Tibial artery (tissue), 4 donors: ENCODE results near the gene PSMA2.

Source experiments
- DNase-seq, 2 donors: peaks; one replicate each; pipeline ENCODE4 v3.0.0-alpha.2; 2019
- H3K27ac ChIP-seq, 2 donors: fragments of 200-600 bp; sonication (generic) in 1 of 2; 1 replicate in 1 of 2; 2 replicates in 1 of 2; pipeline ENCODE4 v1.5.1; 2018 to 2019; ENCODE audit warnings: mild to moderate bottlenecking in 1 of 2
- H3K27me3 ChIP-seq, 2 donors: fragments of 200-600 bp; sonication (generic) in 1 of 2; one replicate each; pipeline versions ENCODE4 v1.5.1 to v1.6.0; 2016 to 2019
- H3K36me3 ChIP-seq, 3 donors: fragments of 200-600 bp; sonication (generic) in 2 of 3; one replicate each; pipeline ENCODE4 v1.5.1; 2016 to 2019; ENCODE audit warnings: mild to moderate bottlenecking in 2 of 3
- H3K4me1 ChIP-seq, 4 donors: fragments of 200-600 bp; sonication (generic) in 2 of 4; 1 replicate in 3 of 4; 2 replicates in 1 of 4; pipeline ENCODE4 v1.5.1; 2016 to 2019
- H3K4me3 ChIP-seq, 2 donors: fragments of 200-600 bp; sonication (generic) in 1 of 2; 1 replicate in 1 of 2; 2 replicates in 1 of 2; pipeline ENCODE4 v1.5.1; 2018 to 2019; ENCODE audit warnings: mild to moderate bottlenecking in 2 of 2
- H3K9me3 ChIP-seq, 3 donors: fragments of 200-600 bp; sonication (generic) in 1 of 3; one replicate each; pipeline ENCODE4 v1.5.1; 2016 to 2019
- intact Hi-C: fragments of 100-400 bp; cut with DNase I; formaldehyde crosslinking; loops from one replicate; pipeline ENCODE4 v1.15.0; 2023; ENCODE audit warnings: low total_unique reads
- TF ChIP-seq, protein P1 (sequence below), 2 experiments: fragments of 200-600 bp in 1 of 2; fragments of 450-650 bp in 1 of 2; IDR thresholded peaks; one replicate each; pipeline ENCODE4 v1.5.1; 2017 to 2019; ENCODE audit warnings: antibody characterized with exemption in 2 of 2, mild to moderate bottlenecking in 1 of 2, moderate library complexity in 1 of 2

The PSMA2 gene

DNA sequence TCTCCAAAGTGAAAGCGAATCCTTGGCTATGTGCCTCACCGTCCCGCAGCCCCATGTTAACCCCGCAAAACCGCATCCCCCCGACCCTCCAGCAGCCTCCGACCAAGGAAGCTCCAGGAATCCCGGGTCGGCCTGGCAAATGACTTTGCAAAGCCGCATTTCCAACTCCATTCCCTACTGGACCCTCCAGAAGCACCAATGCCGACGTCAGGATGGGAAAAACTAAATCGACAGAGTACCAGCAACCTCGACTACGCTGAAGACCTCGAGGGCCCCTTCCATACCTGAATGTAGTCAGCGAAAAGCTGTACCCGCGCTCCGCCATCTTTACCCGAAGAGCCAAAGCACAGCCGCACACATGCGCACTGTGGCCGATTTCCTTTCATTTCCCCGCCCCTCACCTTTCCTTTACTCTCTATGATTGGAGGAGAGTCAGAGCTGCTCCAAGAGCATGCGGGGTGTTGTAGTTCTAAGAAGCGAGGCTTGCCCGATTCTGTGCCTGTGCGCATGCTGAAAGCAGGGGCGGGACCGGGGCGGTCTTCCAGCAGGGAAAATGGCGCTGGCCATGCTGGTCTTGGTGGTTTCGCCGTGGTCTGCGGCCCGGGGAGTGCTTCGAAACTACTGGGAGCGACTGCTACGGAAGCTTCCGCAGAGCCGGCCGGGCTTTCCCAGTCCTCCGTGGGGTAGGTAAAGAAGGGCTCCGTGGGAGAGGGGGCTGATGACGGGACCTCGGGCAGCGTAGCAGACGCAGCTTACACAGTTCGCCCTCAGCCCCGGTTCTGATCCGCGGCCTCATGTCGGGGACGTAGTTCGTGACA lies at the start of gene PSMA2, which contains the start of gene MRPL32:
Gene PSMA2 (minus strand): TSS at position 341 of the 818 bp plus-strand sequence. CDS start 16 bp downstream, at position 325.
Gene MRPL32 (plus strand): TSS at position 543 of the 818 bp plus-strand sequence. CDS start 11 bp downstream, at position 554.
- DNase-seq, result peak; percentile 97
- H3K4me1 ChIP-seq, result peaks cover 5 to 59% (median 27%) of the 10 kb centered on the region in 4 donors
- intact Hi-C loops, result no loop called here
- peak within 1 kb of the TSS; percentile 73 to 74 for H3K27ac ChIP-seq
- peak within 1 kb of the TSS; percentile 63 for H3K4me3 ChIP-seq
- H3K36me3 ChIP-seq, result peaks cover 2 to 18% (median 10%) of the 10 kb centered on the region in 3 donors
- no peaks in the 10 kb centered on the region for H3K27me3 ChIP-seq
- H3K9me3 ChIP-seq, result no peaks in the 10 kb centered on the region
- TF ChIP-seq, protein P1, sequence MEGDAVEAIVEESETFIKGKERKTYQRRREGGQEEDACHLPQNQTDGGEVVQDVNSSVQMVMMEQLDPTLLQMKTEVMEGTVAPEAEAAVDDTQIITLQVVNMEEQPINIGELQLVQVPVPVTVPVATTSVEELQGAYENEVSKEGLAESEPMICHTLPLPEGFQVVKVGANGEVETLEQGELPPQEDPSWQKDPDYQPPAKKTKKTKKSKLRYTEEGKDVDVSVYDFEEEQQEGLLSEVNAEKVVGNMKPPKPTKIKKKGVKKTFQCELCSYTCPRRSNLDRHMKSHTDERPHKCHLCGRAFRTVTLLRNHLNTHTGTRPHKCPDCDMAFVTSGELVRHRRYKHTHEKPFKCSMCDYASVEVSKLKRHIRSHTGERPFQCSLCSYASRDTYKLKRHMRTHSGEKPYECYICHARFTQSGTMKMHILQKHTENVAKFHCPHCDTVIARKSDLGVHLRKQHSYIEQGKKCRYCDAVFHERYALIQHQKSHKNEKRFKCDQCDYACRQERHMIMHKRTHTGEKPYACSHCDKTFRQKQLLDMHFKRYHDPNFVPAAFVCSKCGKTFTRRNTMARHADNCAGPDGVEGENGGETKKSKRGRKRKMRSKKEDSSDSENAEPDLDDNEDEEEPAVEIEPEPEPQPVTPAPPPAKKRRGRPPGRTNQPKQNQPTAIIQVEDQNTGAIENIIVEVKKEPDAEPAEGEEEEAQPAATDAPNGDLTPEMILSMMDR (IDR thresholded peaks at IDR 0.05), result peak in 1 of 2 experiments; percentile 3

DNA sequence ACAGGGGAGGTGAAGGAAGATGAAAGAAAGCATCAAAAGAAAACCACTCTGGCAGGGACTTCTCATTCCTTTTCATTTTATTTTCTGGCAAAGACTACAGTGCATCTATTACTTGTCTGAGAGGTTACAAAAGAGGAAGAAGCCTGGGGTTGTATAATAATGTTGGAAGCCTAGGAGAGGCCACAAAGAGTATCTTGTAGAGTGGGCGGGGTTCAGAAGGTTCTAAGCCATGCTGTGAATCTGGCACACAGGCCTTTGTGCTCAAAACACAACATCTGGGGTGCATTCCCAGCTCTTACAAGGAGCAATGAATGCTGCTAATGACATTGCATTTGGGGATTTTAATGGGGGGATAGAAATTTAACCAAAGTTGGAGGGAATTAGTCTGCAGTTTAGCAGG lies 49.6 kb upstream of the PSMA2 start:
- no peaks in the 10 kb centered on the region for H3K4me1 ChIP-seq
- no peaks in the 10 kb centered on the region for H3K9me3 ChIP-seq
- H3K36me3 ChIP-seq, result no peaks in the 10 kb centered on the region
- no peak overlapping the region for H3K4me3 ChIP-seq
- no peaks in the 10 kb centered on the region for H3K27me3 ChIP-seq
- intact Hi-C loops, result no loop called here
- no peak overlapping the region for H3K27ac ChIP-seq
- TF ChIP-seq, protein P1 (IDR thresholded peaks at IDR 0.05), result no peak
- DNase-seq, result no peak

DNA sequence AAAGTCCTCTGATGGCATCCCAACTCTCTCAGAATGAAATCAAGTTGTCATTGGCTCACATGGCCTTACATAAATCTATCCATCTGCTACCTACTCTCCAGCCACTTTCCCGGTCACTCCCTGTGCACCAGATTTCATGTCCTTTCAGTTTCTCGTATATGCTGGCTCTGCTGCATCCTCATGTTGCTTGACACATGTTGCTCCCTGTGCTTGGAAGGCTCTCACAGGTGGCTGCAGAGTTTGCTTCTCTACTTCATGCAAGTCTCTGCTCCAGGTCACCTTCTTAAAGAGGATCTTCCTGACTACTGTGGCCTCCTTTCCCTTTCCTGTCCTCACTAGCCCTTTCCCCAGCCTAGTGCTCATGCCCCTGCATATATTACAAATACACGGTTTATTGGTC lies 48.5 kb upstream of the PSMA2 start:
- Histone ChIP-seq H3K36me3 (no peaks in the 10 kb centered on the region), H3K4me1 (no peaks in the 10 kb centered on the region), H3K27me3 (no peaks in the 10 kb centered on the region), H3K27ac (no peak overlapping the region), H3K4me3 (no peak overlapping the region), H3K9me3 (no peaks in the 10 kb centered on the region)
- no peak for DNase-seq
- intact Hi-C loops, result no loop called here
- TF ChIP-seq, protein P1 (IDR thresholded peaks at IDR 0.05), result no peak

DNA sequence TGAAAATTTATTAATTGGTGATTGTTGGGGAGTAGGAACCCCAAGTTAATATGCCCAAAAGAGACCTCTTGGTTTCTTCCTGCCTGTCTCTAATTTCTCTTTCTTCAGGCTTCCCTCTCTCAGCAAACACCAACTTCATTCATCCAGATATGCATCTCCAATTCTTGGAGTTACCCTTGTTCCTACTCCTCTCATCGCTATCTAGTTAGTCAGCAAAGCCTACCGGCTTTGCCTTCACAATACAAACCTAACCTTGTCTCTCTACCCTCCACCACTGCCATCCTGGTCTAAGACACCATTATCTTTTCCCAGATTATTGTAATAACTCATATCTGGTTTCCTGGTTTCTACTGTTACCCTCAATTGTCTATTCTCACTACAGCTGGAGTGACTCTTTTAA lies 48.1 kb upstream of the PSMA2 start:
- intact Hi-C loops, result no loop called here
- no peaks in the 10 kb centered on the region for H3K4me1 ChIP-seq
- no peak overlapping the region for H3K27ac ChIP-seq
- no peaks in the 10 kb centered on the region for H3K36me3 ChIP-seq
- TF ChIP-seq, protein P1 (IDR thresholded peaks at IDR 0.05), result no peak
- H3K4me3 ChIP-seq, result no peak overlapping the region
- DNase-seq, result no peak
- H3K27me3 ChIP-seq, result no peaks in the 10 kb centered on the region
- H3K9me3 ChIP-seq, result no peaks in the 10 kb centered on the region

DNA sequence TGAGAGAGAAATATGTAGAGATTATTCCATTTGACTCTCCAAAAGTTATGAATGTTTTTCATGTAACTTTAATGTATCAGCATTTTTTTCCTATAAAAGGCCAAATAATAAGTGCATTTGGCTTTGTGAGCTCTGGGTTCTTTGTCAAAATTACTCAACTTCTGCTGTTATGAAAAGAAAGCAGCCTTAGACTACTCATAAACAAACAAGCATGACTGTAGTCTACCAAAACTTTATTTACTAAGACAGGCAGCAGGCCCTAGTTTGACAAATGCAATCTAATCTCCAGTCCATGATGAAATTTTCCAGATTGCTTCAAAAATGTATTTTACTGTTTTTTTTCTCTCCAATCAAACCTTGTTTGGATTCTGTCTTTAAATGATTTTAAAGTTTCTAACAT lies 46.5 kb upstream of the PSMA2 start:
- intact Hi-C loops, result no loop called here
- peaks cover 0 to 2% (median 0%) of the 10 kb centered on the region in 4 donors for H3K4me1 ChIP-seq
- DNase-seq, result no peak
- no peak overlapping the region for H3K27ac ChIP-seq
- no peaks in the 10 kb centered on the region for H3K27me3 ChIP-seq
- TF ChIP-seq, protein P1 (IDR thresholded peaks at IDR 0.05), result no peak
- no peak overlapping the region for H3K4me3 ChIP-seq
- no peaks in the 10 kb centered on the region for H3K36me3 ChIP-seq
- H3K9me3 ChIP-seq, result no peaks in the 10 kb centered on the region
